HG02571 (cell line): ENCODE results near the gene SFSWAP.
"Not testable (repeated sequence)": the region's sequence is repeated elsewhere in the genome, so short reads cannot be mapped to it uniquely, and the experiment has no call there.

Experiments used
- ATAC-seq: cut with Tn5 transposase; IDR thresholded peaks from one replicate; pipeline ENCODE4 v1.9.1; 2021; ENCODE audit warnings: mild to moderate bottlenecking, moderate library complexity; ENCODE audit not compliant: unreplicated experiment

The SFSWAP gene

DNA sequence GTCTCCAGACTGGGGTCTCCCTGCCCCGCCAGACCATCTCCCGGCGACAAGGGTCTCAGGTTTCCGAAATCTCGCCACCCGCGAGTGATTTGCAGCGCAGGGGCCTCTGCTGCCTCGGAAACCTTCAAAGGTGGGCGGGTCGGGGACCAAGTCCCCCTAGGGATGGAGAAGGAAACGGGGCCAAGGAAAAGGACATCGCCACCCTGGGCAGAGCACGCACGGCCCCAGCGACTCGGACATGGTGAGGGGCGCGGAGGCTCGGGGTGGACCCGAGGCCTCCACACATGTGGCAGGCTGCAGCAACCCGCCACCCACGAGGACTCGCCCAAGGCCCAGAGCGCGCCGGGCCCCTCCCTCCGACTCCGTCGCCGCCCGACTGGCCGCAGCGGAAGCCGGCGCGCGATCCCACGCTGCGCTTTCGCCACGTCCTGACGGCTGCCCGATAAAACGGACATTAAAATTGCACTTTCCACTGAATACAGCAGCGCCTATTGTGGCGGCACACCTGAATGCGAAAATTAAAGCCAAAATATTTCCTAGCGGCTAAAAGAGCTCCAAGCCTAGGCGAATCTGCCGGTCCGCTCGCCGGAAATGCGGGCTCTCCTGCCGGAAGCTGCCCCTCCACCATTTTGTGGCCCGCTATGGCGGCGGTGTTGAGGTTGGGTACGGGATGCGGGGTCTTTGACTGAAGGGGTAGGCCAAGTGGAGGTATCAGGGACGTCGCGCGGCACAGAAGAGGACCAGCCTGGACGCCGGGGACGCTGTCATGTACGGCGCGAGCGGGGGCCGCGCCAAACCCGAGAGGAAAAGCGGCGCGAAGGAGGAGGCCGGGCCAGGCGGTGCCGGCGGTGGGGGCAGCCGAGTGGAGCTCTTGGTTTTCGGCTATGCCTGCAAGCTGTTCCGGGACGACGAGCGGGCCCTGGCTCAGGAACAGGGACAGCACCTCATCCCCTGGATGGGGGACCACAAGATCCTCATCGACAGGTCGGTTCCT is at the start of gene SFSWAP:
Gene SFSWAP (plus strand): TSS at position 627 of the 994 bp plus-strand sequence. CDS start 140 bp downstream, at position 767.
- peak; percentile 92 for ATAC-seq

GRCh38 chr12:131661170-131661985 is 49.5 kb upstream of the SFSWAP start:
- not testable (repeated sequence) for ATAC-seq

GRCh38 chr12:131661986-131662288 is 49.0 kb upstream of the SFSWAP start:
- ATAC-seq = not testable (repeated sequence)

DNA sequence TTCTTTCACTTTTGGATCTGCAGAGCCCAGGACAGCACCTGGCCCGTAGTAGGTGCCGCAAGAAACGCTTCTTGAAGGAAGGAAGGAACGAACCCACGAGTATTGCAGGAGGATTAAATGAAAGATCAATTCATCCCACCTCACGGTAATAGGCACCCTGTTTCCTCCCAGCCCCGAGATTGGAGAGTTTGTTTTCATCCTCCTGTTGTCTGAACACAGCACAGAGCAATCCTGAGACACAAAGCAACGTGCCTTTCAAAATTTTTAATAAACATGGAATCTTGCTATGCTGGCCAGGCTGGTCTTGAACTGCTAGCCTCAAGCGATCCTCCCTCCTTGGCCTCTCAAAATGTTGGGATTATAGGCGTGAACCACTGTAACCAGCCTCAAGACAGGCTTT is 48.5 kb upstream of the SFSWAP start:
- not testable (repeated sequence) for ATAC-seq

GRCh38 chr12:131665666-131666065 is 45.2 kb upstream of the SFSWAP start:
- ATAC-seq = not testable (repeated sequence)

DNA sequence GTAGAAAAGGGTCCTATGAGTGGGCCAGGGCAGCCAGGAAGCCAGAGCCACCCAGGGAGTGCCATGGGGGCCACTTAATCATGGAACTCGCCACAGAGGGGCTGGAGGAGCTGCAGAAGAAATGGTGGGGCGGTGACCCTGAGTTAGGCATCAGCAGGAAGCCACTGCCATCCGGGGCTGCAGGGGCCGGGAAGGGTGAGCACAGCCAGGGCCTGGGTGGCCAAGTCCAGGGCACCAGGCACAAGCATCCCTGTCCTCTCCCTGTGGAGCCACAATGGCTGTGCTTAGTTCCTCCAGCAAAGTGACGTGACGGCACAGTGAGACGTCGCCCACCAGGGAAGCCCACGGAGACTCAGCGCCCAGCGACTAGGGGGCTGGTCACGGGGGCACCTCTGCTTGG is 44.4 kb upstream of the SFSWAP start:
- not testable (repeated sequence) for ATAC-seq

- not testable (repeated sequence) for ATAC-seq
These were observed 43.8 kb upstream of the SFSWAP start for GRCh38 chr12:131666978-131667601.

GRCh38 chr12:131671276-131671675 is 39.6 kb upstream of the SFSWAP start:
- ATAC-seq = no peak

GRCh38 chr12:131671871-131672270 is 39.0 kb upstream of the SFSWAP start:
- ATAC-seq = no peak

DNA sequence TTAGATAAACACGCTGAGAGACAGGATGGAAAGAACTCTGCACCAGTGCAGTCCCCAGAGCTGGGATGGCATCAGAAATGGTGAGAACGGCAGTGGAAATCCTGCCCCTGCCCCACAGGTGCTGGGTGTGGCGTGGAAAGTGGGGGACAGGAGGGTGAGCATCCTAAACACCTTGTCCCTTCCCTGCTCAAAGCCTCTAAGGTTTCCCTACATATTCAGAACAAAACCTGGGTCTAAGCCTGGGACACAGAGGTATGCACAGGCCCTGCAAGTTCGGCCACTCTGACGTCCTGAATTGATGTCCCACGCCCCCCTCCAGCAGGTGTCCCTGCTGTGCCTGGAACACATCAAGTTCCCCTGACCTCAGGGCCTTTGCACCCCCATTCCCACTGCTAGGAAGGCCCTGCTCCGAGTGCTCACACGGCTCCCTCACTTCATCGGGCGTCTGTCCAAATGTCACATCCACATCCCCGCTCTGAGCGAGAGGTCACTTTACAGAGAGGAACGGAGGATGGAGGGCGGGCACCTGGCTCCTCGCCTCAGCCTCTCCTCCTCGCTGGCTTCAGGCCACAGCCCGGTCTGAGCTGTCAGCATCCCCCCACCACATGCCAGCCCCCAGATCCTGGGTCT is 38.5 kb upstream of the SFSWAP start:
- ATAC-seq = no peak

DNA sequence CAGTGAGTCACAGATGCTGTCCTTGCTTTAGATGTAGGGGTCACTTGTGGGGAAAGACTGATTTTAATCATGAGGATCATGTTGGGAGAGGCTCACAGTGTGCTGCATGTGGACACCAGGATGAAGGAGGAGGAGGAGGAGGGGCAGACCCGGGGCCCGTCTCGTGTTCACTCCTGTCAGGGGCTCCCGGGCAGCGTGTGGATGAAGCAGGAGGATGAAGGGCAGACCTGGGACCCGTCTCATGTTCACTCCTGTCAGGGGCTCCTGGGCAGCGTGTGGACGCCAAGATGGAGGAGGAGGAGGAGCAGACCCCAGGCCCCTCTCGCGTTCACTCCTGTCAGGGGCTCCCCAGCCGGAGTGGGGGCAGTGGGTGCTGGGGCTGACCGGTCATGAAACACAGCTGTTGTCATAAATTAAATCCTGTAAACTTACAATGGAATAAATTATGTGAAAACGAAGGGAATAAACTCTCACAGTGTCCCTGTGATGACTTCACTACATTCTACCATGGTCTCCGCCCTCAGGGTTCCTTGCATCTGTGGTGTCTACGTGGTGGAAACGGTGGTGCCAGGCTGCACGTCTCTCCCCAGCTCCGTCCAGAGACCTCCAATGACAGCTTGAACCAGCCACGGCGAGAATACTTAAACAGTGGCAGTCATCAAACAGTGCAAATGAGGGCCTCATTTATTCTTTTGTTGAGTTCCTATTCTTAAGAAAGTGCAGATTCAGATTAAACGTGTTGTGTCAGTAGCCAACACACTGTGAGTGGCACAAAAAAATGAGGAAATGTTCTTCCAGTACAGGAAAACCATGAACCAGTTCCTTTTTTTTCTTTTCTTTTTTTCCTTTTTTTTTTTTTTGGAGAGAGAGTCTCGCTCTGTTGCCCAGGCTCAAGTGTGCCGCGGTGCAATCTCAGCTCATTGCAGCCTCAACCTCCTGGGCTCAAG is 37.7 kb upstream of the SFSWAP start:
- no peak for ATAC-seq

DNA sequence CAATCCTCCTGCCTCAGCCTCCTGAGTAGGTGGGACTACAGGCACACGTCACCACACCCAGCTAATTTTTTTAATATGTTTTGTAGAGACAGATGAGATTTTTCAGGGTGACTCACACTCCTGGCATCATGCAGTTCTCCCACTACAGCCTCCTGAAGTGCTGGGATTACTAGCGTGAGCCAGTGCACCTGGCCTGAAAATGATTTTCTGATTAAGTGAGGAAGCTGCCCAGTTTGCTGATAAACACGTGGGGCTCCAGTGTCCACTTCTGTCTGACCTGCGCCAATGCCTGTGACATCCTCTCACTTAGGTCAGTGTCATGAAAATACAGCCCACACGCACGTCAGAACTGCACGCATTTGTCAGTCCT is 37.0 kb upstream of the SFSWAP start:
- ATAC-seq = no peak

GRCh38 chr12:131674373-131674772 is 36.5 kb upstream of the SFSWAP start:
- ATAC-seq = no peak

GRCh38 chr12:131675126-131676080 is 35.5 kb upstream of the SFSWAP start:
- no peak for ATAC-seq

- no peak for ATAC-seq
These were observed 34.3 kb upstream of the SFSWAP start for GRCh38 chr12:131676544-131676943.

DNA sequence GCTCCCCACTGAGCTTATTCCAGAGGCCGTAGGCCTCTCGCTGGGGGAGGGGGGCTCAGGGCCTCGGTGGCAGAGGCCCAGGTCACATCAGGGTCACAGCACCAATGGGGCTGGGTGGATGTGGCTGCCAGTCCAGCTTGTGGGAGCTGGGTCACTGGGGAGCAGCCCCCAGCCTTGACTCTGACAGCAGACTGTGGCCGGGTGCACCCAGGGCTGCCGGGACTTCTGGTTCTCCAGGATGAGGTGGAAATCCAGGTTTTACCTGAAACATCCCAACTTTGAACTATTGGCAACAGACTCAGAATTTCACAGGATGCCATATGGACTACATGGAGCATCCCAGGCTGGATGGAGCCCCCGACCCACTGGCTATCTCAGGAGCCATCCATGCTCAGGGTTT is 33.8 kb upstream of the SFSWAP start:
- ATAC-seq = not testable (repeated sequence)

- no peak for ATAC-seq
These were observed 33.2 kb upstream of the SFSWAP start for GRCh38 chr12:131677699-131678098.

- not testable (repeated sequence) for ATAC-seq
These were observed 32.3 kb upstream of the SFSWAP start for GRCh38 chr12:131678389-131679181.
